ENCODE measurements around the gene PKD2L2.
"Not testable (repeated sequence)": the region's sequence is repeated elsewhere in the genome, so short reads cannot be mapped to it uniquely, and the experiment has no call there.

Gene PKD2L2

GRCh38 chr5:137960141-137960540, 70.9 kb downstream of the PKD2L2 start:
- DNase-seq = no peak

- no peak for DNase-seq
These were observed 71.6 kb downstream of the PKD2L2 start for GRCh38 chr5:137960819-137961218.

GRCh38 chr5:137970384-137970783, 81.1 kb downstream of the PKD2L2 start:
- DNase-seq = not testable (repeated sequence)

- DNase-seq = no peak
These were observed 86.0 kb downstream of the PKD2L2 start for GRCh38 chr5:137975208-137975607.

- DNase-seq = no peak
These were observed 100.2 kb downstream of the PKD2L2 start for GRCh38 chr5:137989419-137989818.
